Fibroblast of skin of scalp (primary cell): ENCODE results near the gene SDHAF3. TPM values are rescaled to one million over a fixed set of nuclear protein-coding genes. Genes with fewer than 3 reads are reported as not detected.
"Not testable (repeated sequence)": the region's sequence is repeated elsewhere in the genome, so short reads cannot be mapped to it uniquely, and the experiment has no call there.

Source experiments
- DNase-seq: peaks from one replicate; pipeline ENCODE4 v3.0.0-alpha.2; 2013
- polyA plus RNA-seq, 2 experiments: library from polyadenylated mRNA; unstranded; fragments of 120-200 nt; gene quantifications; one replicate each; pipeline ENCODE4 v1.2.1, GENCODE V29; 2013; ENCODE audit not compliant: insufficient read length in 2 of 2

The SDHAF3 gene
- polyA plus RNA-seq (2013, experiment 1 of 2; ENCODE audit: insufficient read length): 15.2 TPM
- polyA plus RNA-seq (2013, experiment 2 of 2; ENCODE audit: insufficient read length): 16.6 TPM

GRCh38 chr7:97117372-97118188 lies at the start of gene SDHAF3:
Gene SDHAF3 (plus strand): TSS chr7:97117698. CDS start chr7:97117724, 26 bp downstream.
- DNase-seq: peak; percentile 99

GRCh38 chr7:97072025-97072424 lies 45.5 kb upstream of the SDHAF3 start:
- DNase-seq: not testable (repeated sequence)

- no peak for DNase-seq
Observed at GRCh38 chr7:97075928-97076327, 41.6 kb upstream of the SDHAF3 start.

GRCh38 chr7:97078023-97078969 lies 39.2 kb upstream of the SDHAF3 start:
- DNase-seq: no peak

GRCh38 chr7:97079300-97079699 lies 38.2 kb upstream of the SDHAF3 start:
- no peak for DNase-seq

- DNase-seq: no peak
Observed at GRCh38 chr7:97081521-97082300, 35.8 kb upstream of the SDHAF3 start.

GRCh38 chr7:97088364-97088763 lies 29.1 kb upstream of the SDHAF3 start:
- DNase-seq: no peak

- DNase-seq: no peak
Observed at GRCh38 chr7:97089771-97090170, 27.7 kb upstream of the SDHAF3 start.

- no peak for DNase-seq
Observed at GRCh38 chr7:97090761-97091353, 26.6 kb upstream of the SDHAF3 start.

GRCh38 chr7:97094284-97094930 lies 23.1 kb upstream of the SDHAF3 start:
- DNase-seq: no peak

GRCh38 chr7:97096037-97096436 lies 21.5 kb upstream of the SDHAF3 start:
- DNase-seq: no peak

GRCh38 chr7:97096661-97097060 lies 20.8 kb upstream of the SDHAF3 start:
- no peak for DNase-seq

- DNase-seq: peak; percentile 64
Observed at GRCh38 chr7:97104719-97105238, 12.7 kb upstream of the SDHAF3 start.

GRCh38 chr7:97107192-97107800 lies 10.2 kb upstream of the SDHAF3 start:
- DNase-seq: no peak

- peak; percentile 14 for DNase-seq
Observed at GRCh38 chr7:97116308-97116707, 1.2 kb upstream of the SDHAF3 start.

- no peak for DNase-seq
Observed at GRCh38 chr7:97117035-97117371, 495 bp upstream of the SDHAF3 start.

GRCh38 chr7:97118306-97118917 lies 914 bp downstream of the SDHAF3 start:
- DNase-seq: no peak

GRCh38 chr7:97119747-97120146 lies 2.2 kb downstream of the SDHAF3 start:
- no peak for DNase-seq

GRCh38 chr7:97120713-97121457 lies 3.4 kb downstream of the SDHAF3 start:
- no peak for DNase-seq

- not testable (repeated sequence) for DNase-seq
Observed at GRCh38 chr7:97123115-97123514, 5.6 kb downstream of the SDHAF3 start.
